Trophoblast cell (in vitro differentiated cells and primary cell): ENCODE data around the gene CTIF.

Experiments
- DNase-seq, 2 donors: peaks; one replicate each; pipeline ENCODE4 v3.0.0-alpha.2; 2016
- H2AFZ ChIP-seq: 2 replicates; pipeline ENCODE4 v1.6.1; 2013; ENCODE audit warnings: low read length, moderate library complexity, mild to moderate bottlenecking; ENCODE audit not compliant: insufficient read depth, poor library complexity
- H2AK5ac ChIP-seq: 2 replicates; pipeline ENCODE4 v1.6.1; 2013; ENCODE audit warnings: mild to moderate bottlenecking, low read length
- H2BK120ac ChIP-seq: 2 replicates; pipeline ENCODE4 v1.6.1; 2013; ENCODE audit warnings: low read length, mild to moderate bottlenecking, moderate library complexity; ENCODE audit not compliant: insufficient read depth, poor library complexity
- H2BK12ac ChIP-seq: 2 replicates; pipeline ENCODE4 v1.6.1; 2013; ENCODE audit warnings: mild to moderate bottlenecking, low read length, moderate library complexity
- H2BK5ac ChIP-seq: 2 replicates; pipeline ENCODE4 v1.6.1; 2013; ENCODE audit warnings: low read length, low read depth, moderate library complexity, mild to moderate bottlenecking; ENCODE audit not compliant: poor library complexity
- H3K14ac ChIP-seq: 2 replicates; pipeline ENCODE4 v1.6.1; 2013; ENCODE audit warnings: mild to moderate bottlenecking, low read length
- H3K18ac ChIP-seq: 2 replicates; pipeline ENCODE4 v1.6.1; 2013; ENCODE audit warnings: mild to moderate bottlenecking, low read length
- H3K23ac ChIP-seq: 2 replicates; pipeline ENCODE4 v1.6.1; 2013; ENCODE audit warnings: low read length
- H3K27ac ChIP-seq: 2 replicates; pipeline ENCODE4 v1.5.1; 2013; ENCODE audit warnings: low read depth, mild to moderate bottlenecking, inconsistent platforms, low read length, moderate library complexity
- H3K27me3 ChIP-seq: 2 replicates; pipeline ENCODE4 v1.6.1; 2013; ENCODE audit warnings: inconsistent platforms, mild to moderate bottlenecking, low read length, moderate library complexity; ENCODE audit not compliant: insufficient read depth
- H3K36me3 ChIP-seq, 2 experiments: 1 replicate in 1 of 2; 2 replicates in 1 of 2; pipeline ENCODE4 v1.6.1; 2013; ENCODE audit warnings: low read length in 2 of 2, mild to moderate bottlenecking in 2 of 2, moderate library complexity in 1 of 2; ENCODE audit not compliant: insufficient read depth in 2 of 2, control insufficient read depth in 1 of 2
- H3K4ac ChIP-seq: 2 replicates; pipeline ENCODE4 v1.6.1; 2013; ENCODE audit warnings: low read depth, mild to moderate bottlenecking, low read length, moderate library complexity
- H3K4me1 ChIP-seq, 2 experiments: 1 replicate in 1 of 2; 2 replicates in 1 of 2; pipeline ENCODE4 v1.6.1; 2013; ENCODE audit warnings: low read length in 2 of 2, mild to moderate bottlenecking in 2 of 2, moderate library complexity in 1 of 2; ENCODE audit not compliant: insufficient read depth in 2 of 2, control insufficient read depth in 1 of 2
- H3K4me2 ChIP-seq: 2 replicates; pipeline ENCODE4 v1.6.1; 2013; ENCODE audit warnings: inconsistent platforms, mild to moderate bottlenecking, low read length, moderate library complexity
- H3K4me3 ChIP-seq: 2 replicates; pipeline ENCODE4 v1.5.1; 2013; ENCODE audit warnings: mild to moderate bottlenecking, low read depth, low read length, inconsistent platforms
- H3K79me1 ChIP-seq: one replicate; pipeline ENCODE4 v1.6.1; 2013; ENCODE audit warnings: low read length
- H3K79me2 ChIP-seq: 2 replicates; pipeline ENCODE4 v1.6.1; 2013; ENCODE audit warnings: low read length, mild to moderate bottlenecking; ENCODE audit not compliant: control insufficient read depth, insufficient read depth, poor library complexity
- H3K9ac ChIP-seq: 2 replicates; pipeline ENCODE4 v1.6.1; 2013; ENCODE audit warnings: mild to moderate bottlenecking, low read length
- H3K9me3 ChIP-seq: 2 replicates; pipeline ENCODE4 v1.6.1; 2013; ENCODE audit warnings: low read depth, mild to moderate bottlenecking, control low read depth, inconsistent platforms, low read length; ENCODE audit not compliant: insufficient read depth
- H4K12ac ChIP-seq: 2 replicates; pipeline ENCODE4 v1.6.1; 2013; ENCODE audit warnings: low read depth, mild to moderate bottlenecking, low read length, moderate library complexity
- H4K8ac ChIP-seq: 2 replicates; pipeline ENCODE4 v1.6.1; 2013; ENCODE audit warnings: low read depth, mild to moderate bottlenecking, low read length, moderate library complexity
- H4K91ac ChIP-seq: one replicate; pipeline ENCODE4 v1.6.1; 2013; ENCODE audit warnings: low read depth, mild to moderate bottlenecking, low read length, moderate library complexity
- WGBS: extraction: QIAGEN DNeasy Blood & Tissue Kit; methylation state at CpG from one replicate; pipeline ENCODE4 v1.1.7; 2013; ENCODE audit warnings: missing lambda C conversion rate; ENCODE audit not compliant: insufficient read length, insufficient coverage; ENCODE audit errors: extremely low coverage; 5-methylcytosine and 5-hydroxymethylcytosine counted together

Gene CTIF

DNA sequence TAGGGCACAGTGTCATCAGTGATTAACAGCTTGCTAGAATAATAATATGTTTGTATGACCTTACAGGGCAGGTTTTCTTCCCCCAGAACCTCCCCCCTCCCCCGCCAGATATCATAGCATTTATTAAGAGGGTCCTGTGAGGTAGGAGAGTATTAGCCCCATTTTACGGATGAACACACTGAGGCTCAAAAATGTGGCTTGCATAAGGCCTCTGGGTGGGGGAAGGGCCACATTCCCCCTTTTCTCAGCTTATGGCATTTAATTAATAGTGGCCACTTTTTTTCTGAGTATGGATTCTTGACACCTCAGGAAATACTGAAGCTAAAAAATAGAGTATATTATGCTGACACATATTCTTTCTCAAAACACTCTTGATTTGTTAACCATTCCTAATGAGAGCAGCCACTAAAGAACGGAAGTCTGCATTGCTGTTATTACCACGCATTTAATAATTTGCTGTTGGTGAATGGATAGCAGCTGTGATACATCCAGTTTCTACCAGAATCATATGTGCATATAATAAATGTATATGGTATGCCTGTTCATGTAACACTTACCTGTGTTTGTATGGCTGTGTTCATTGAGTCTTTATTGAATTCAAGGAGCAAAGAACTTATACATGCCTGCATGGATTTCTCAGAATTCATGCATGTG lies 3.0 kb downstream of the CTIF start:
- no peak overlapping the region for H3K14ac ChIP-seq
- no peak overlapping the region for H2BK12ac ChIP-seq
- no peak overlapping the region for H2BK5ac ChIP-seq
- no peaks in the 10 kb centered on the region for H3K27me3 ChIP-seq
- no peak overlapping the region for H3K18ac ChIP-seq
- peaks cover 17% of the 10 kb centered on the region for H3K79me2 ChIP-seq
- no peak overlapping the region for H4K91ac ChIP-seq
- no peak overlapping the region for H2BK120ac ChIP-seq
- no peak overlapping the region for H3K23ac ChIP-seq
- no peak overlapping the region for H2AK5ac ChIP-seq
- no CpG with 5 or more reads among the region's 4 CpGs for WGBS
- H3K9me3 ChIP-seq: no peaks in the 10 kb centered on the region
- no peak overlapping the region for H3K9ac ChIP-seq
- peaks cover 33 to 42% of the 10 kb centered on the region in 2 experiments for H3K4me1 ChIP-seq
- H3K4me3 ChIP-seq: no peak overlapping the region
- no peak for DNase-seq
- H4K12ac ChIP-seq: no peak overlapping the region
- H3K27ac ChIP-seq: peak overlapping the region; percentile 96
- H4K8ac ChIP-seq: no peak overlapping the region
- no peak overlapping the region for H3K4ac ChIP-seq
- no peak overlapping the region for H2AFZ ChIP-seq
- H3K79me1 ChIP-seq: peaks cover 21% of the 10 kb centered on the region
- H3K36me3 ChIP-seq: no peaks in the 10 kb centered on the region
- H3K4me2 ChIP-seq: peak overlapping the region; percentile 95

DNA sequence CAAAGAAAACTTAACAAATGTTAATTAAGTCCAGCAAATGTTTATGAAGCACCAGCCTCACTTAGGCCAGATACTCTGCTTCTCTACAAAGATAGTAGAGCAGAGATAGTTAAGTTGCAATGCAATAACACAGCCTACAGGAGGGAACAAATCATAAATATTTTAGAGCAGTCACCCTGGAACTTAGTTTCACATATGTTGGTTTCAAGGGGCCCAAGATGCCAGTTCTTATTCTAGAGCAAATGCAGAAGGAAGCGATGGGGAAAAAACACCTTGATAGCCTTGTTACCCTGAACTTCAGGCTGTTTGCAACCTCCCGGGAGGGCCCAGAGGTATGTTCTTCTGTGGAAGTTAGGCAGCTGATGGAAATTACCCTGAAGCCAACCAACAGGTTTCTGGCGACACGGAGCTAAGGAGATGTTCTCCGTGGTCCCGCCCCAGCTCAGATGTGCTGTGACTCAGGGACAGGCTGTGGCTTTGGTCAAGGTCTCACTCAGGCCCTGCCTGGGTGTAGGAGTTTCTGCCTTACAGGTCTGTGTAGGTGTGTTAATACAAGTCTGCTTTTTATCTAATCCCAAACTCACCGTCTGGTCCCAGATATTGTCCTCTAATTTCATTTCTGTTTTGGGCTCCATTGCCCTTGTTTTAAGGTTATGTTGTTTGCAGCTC lies 3.8 kb downstream of the CTIF start:
- Histone ChIP-seq H3K9ac (no peak overlapping the region), H2BK5ac (no peak overlapping the region), H2BK12ac (no peak overlapping the region), H3K79me2 (peaks cover 17% of the 10 kb centered on the region), H3K27ac (no peak overlapping the region), H2AK5ac (no peak overlapping the region), H4K8ac (no peak overlapping the region), H2AFZ (no peak overlapping the region), H3K18ac (no peak overlapping the region), H3K4ac (no peak overlapping the region), H3K4me3 (no peak overlapping the region), H4K12ac (no peak overlapping the region), H4K91ac (no peak overlapping the region), H3K27me3 (no peaks in the 10 kb centered on the region), H2BK120ac (no peak overlapping the region), H3K14ac (no peak overlapping the region), H3K79me1 (peaks cover 21% of the 10 kb centered on the region), H3K4me2 (peak overlapping the region; percentile 12), H3K23ac (no peak overlapping the region), H3K36me3 (no peaks in the 10 kb centered on the region), H3K9me3 (no peaks in the 10 kb centered on the region), H3K4me1 (peaks cover 40 to 48% of the 10 kb centered on the region in 2 experiments)
- no CpG with 5 or more reads among the region's 7 CpGs for WGBS
- peak; percentile 90 to 91 for DNase-seq

DNA sequence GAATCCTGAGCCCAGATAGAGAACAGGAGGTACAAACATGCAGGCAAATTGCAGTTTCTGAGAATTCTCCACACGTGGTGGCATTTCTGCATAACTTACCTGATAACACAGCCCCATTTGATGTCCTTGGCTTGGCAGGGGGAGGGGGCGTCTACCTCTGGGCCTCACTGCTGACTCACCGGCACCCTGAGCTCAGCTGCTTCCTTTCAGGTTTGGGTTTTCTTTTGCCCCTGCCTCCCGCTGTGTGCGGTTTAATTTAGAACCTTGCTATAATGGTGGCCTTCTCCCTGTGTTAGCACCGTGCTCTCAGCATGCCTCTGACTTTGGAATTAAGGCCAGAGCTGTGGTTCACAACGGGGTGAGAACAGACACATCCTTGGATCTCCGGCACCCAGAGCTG lies 4.4 kb downstream of the CTIF start:
- Histone ChIP-seq H3K27me3 (no peaks in the 10 kb centered on the region), H3K23ac (no peak overlapping the region), H3K27ac (peak overlapping the region; percentile 15), H3K4me3 (no peak overlapping the region), H2AFZ (no peak overlapping the region), H2BK12ac (peak overlapping the region; percentile 13), H3K36me3 (no peaks in the 10 kb centered on the region), H3K9ac (no peak overlapping the region), H3K14ac (no peak overlapping the region), H3K4me2 (no peak overlapping the region), H2BK120ac (no peak overlapping the region), H3K9me3 (no peaks in the 10 kb centered on the region), H3K18ac (peak overlapping the region; percentile 44), H4K91ac (no peak overlapping the region), H4K12ac (no peak overlapping the region), H3K4me1 (peaks cover 45 to 54% of the 10 kb centered on the region in 2 experiments), H4K8ac (peak overlapping the region; percentile 10), H2BK5ac (no peak overlapping the region), H2AK5ac (no peak overlapping the region), H3K79me1 (peaks cover 21% of the 10 kb centered on the region), H3K79me2 (peaks cover 17% of the 10 kb centered on the region), H3K4ac (no peak overlapping the region)
- WGBS: no CpG with 5 or more reads among the region's 8 CpGs
- DNase-seq: no peak

DNA sequence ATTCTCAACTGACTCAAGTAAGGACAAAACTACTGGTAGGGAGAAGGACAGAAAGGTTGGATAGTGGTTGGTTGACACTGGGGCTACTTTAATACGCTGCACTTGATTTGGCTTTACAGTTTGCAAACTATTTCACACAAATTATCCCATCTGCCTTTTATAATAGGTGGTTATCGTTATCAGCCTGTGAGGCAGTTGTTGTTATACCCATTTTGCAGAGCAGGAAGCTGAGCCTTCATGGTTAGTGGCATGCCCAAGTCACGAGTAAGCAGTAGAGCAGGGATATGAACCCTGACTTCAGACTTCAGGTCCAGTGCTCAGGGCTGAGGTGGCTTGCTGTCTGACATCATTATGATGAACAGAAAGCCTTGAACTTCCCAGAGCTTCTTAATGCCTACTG lies 5.3 kb downstream of the CTIF start:
- no peak overlapping the region for H3K27ac ChIP-seq
- no peak overlapping the region for H3K14ac ChIP-seq
- H3K4me2 ChIP-seq: no peak overlapping the region
- H3K27me3 ChIP-seq: no peaks in the 10 kb centered on the region
- no CpG with 5 or more reads among the region's 3 CpGs for WGBS
- H4K8ac ChIP-seq: no peak overlapping the region
- peak overlapping the region; percentile 22 for H3K18ac ChIP-seq
- H3K4ac ChIP-seq: no peak overlapping the region
- peaks cover 22% of the 10 kb centered on the region for H3K79me1 ChIP-seq
- no peak overlapping the region for H2BK5ac ChIP-seq
- H3K9me3 ChIP-seq: no peaks in the 10 kb centered on the region
- H3K4me3 ChIP-seq: no peak overlapping the region
- H4K91ac ChIP-seq: no peak overlapping the region
- peaks cover 0 to 2% of the 10 kb centered on the region in 2 experiments for H3K36me3 ChIP-seq
- H3K9ac ChIP-seq: no peak overlapping the region
- H3K23ac ChIP-seq: peak overlapping the region; percentile 5
- H3K4me1 ChIP-seq: peaks cover 50 to 60% of the 10 kb centered on the region in 2 experiments
- H2AK5ac ChIP-seq: no peak overlapping the region
- H2AFZ ChIP-seq: no peak overlapping the region
- H2BK120ac ChIP-seq: no peak overlapping the region
- peaks cover 15% of the 10 kb centered on the region for H3K79me2 ChIP-seq
- H4K12ac ChIP-seq: no peak overlapping the region
- no peak overlapping the region for H2BK12ac ChIP-seq
- no peak for DNase-seq
